Measurements from ENCODE around the gene EXOSC2. TPM values are rescaled to one million over a fixed set of nuclear protein-coding genes. Genes with fewer than 3 reads are reported as not detected.

EXOSC2 gene
- total RNA-seq, 4 donors from 2014 or later: 9.3 to 21.7 (median 12.0) TPM

DNA sequence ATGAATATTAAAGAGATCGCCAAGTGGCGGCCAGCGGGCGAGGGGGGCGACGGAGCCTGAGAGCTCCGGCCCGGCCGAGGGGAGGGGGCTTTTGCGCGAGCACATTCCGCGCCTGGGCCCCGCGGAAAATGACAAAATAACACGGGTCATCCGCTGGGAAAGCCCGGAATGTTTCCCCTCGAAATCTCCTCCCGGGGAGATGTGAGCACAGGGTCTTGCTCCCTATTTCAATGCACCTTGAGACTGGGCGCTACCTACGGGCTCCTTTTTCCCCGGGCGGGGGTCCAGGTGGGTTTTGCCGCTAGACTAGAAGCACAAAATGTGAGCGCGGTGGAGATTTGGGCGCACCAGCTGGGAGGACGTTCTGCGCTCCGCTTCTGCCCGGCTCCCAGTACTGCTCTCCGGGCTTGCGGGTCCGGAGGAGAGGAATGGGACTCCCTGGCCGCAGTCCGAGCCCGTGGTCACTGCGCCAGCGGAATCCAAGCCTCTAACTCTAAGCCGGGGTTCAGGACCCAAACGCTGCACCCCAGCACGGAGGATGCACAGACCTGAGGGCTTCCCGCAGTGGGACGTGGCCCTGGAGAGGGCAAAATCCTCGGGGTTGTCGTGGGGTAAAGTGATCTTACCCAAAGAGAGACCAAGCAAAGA lies 32.0 kb upstream of the EXOSC2 start:
- no peaks in the 10 kb centered on the region for H3K36me3 ChIP-seq
- intact Hi-C loops (cut with DNase I; ENCODE audit: low total_unique reads) (no loop called here), in situ Hi-C loops (cut with MboI; ENCODE audit: low sequenced_read_pairs in 4 of 4) (no loop called here)
- no peak for DNase-seq
- TF ChIP-seq POLR2A (IDR thresholded peaks at IDR 0.05): no peak
- TF ChIP-seq, protein P1, sequence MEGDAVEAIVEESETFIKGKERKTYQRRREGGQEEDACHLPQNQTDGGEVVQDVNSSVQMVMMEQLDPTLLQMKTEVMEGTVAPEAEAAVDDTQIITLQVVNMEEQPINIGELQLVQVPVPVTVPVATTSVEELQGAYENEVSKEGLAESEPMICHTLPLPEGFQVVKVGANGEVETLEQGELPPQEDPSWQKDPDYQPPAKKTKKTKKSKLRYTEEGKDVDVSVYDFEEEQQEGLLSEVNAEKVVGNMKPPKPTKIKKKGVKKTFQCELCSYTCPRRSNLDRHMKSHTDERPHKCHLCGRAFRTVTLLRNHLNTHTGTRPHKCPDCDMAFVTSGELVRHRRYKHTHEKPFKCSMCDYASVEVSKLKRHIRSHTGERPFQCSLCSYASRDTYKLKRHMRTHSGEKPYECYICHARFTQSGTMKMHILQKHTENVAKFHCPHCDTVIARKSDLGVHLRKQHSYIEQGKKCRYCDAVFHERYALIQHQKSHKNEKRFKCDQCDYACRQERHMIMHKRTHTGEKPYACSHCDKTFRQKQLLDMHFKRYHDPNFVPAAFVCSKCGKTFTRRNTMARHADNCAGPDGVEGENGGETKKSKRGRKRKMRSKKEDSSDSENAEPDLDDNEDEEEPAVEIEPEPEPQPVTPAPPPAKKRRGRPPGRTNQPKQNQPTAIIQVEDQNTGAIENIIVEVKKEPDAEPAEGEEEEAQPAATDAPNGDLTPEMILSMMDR (IDR thresholded peaks at IDR 0.05 in 4 of 5, conservative IDR thresholded peaks at IDR 0.05 in 1 of 5): no peak
- peaks cover 13 to 28% of the 10 kb centered on the region in 2 donors for H3K4me1 ChIP-seq
- H3K27ac ChIP-seq: no peak overlapping the region
- peaks cover 87 to 100% (median 98%) of the 10 kb centered on the region in 3 donors for H3K27me3 ChIP-seq
- no peaks in the 10 kb centered on the region for H3K9me3 ChIP-seq
- peak overlapping the region in 3 of 4 donors; percentile 39 to 51 (median 45) for H3K4me3 ChIP-seq
- ATAC-seq: no peak

DNA sequence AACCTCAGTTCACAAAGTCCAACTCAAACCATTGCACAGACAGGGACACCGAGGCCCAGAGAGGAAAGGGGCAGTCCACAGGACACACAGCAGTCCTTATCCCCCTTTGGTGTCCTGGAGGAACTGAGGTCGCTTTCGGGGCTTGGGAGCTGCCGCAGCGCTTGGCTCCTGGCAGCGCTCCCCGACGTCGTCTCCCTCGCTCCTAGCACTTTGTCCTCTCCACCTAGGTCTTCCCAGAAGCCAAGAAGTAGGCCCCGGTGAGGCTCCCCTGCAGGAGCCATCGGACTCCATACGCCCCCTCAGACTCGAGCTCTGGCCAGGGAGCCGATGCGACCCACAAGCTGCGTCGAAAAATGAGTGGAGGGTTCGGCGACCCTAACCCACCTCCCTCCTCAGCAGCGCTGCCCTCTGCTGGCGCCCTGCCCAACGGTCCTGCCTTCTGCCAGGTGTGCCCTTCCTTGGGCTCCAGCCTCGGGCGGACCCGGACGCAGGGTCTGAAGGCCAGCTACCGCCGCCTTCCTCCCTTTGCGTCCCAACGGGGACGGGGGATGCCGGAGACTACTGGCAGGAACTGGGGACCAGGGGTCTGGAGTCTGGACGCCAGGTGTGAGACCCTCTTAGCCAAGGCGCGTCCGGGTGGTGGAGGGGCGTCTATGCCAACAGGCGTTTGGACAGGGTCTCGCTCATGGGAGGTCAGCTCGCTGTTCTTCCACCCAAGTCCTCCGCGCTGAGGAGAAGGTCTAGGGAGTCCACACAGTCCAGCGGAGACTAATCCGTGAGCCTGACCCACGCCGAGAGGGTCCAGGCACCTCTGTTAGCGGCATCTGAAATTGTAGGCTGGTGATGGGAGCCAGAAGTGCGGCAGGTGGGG lies 31.2 kb upstream of the EXOSC2 start:
- intact Hi-C loops (cut with DNase I; ENCODE audit: low total_unique reads): no loop called here
- H3K27ac ChIP-seq: no peak overlapping the region
- no peaks in the 10 kb centered on the region for H3K9me3 ChIP-seq
- peak overlapping the region in 1 of 4 donors; percentile 28 for H3K4me3 ChIP-seq
- no peaks in the 10 kb centered on the region for H3K36me3 ChIP-seq
- no peak for DNase-seq
- TF ChIP-seq POLR2A (IDR thresholded peaks at IDR 0.05): no peak
- TF ChIP-seq, protein P1 (IDR thresholded peaks at IDR 0.05 in 4 of 5, conservative IDR thresholded peaks at IDR 0.05 in 1 of 5): no peak
- peaks cover 82 to 100% (median 99%) of the 10 kb centered on the region in 3 donors for H3K27me3 ChIP-seq
- in situ Hi-C loops (cut with MboI; ENCODE audit: low sequenced_read_pairs in 4 of 4): no loop called here
- ATAC-seq: no peak
- H3K4me1 ChIP-seq: peaks cover 13 to 28% of the 10 kb centered on the region in 2 donors

DNA sequence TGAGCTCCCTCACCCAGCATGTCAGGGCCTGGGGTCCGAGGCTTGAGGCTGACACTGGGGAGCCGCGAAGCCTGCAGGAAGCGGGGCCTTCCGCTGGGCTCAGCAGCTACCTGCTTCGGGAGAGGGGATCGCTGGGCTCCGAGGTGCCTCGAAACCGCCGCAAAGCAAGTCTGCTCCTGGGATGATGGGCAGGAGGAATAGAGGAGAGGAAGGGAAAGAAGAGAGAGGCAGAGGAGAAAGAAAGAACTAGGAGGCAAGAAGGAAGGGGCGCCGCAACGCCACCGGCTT lies 30.7 kb upstream of the EXOSC2 start:
- in situ Hi-C loops (cut with MboI; ENCODE audit: low sequenced_read_pairs in 4 of 4): no loop called here
- Histone ChIP-seq H3K27ac (no peak overlapping the region), H3K4me3 (peak overlapping the region in 1 of 4 donors; percentile 28), H3K4me1 (peaks cover 13 to 28% of the 10 kb centered on the region in 2 donors), H3K27me3 (peaks cover 78 to 100% (median 93%) of the 10 kb centered on the region in 3 donors), H3K36me3 (no peaks in the 10 kb centered on the region), H3K9me3 (no peaks in the 10 kb centered on the region)
- ATAC-seq: no peak
- TF ChIP-seq, protein P1 (IDR thresholded peaks at IDR 0.05 in 4 of 5, conservative IDR thresholded peaks at IDR 0.05 in 1 of 5): no peak
- no peak for TF ChIP-seq POLR2A (IDR thresholded peaks at IDR 0.05)
- DNase-seq: no peak
- intact Hi-C loops (cut with DNase I; ENCODE audit: low total_unique reads): no loop called here

DNA sequence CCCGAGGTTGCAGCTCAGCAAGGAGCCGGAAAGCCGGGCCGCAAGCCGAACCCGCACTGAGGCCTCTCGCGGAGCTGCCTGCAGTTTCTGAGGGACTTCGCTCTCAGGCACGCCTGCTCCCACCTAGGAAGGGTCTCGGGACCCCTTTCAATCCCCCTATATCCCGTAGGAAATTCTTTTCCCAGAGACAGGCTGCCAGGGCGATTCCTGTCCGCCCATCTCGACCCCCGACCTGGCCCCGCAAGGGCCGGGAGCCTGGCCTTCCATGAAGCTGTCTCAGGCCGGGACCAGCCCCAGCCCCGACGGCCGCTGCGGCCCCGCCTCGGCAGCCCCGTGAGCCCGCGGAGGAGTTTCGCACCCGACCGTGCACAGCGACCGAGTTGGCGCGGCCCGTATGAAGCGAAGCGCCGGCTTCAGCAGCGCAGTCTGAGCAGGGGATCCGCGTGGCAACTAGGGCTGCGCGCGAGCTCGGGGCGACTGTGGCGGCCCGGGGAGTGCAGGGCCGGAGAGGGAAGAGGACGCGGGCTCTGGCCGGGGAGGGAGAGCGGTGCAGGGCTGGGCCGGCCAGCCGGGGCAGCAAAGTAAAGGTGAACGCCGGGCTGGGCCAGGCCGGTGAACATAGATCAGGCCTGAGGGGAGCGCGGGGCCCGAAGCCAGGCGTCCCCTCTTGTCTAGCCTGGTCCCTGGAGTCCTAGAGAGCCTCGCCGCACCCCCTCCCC lies 30.2 kb upstream of the EXOSC2 start:
- in situ Hi-C loops (cut with MboI; ENCODE audit: low sequenced_read_pairs in 4 of 4): no loop called here
- DNase-seq (no peak), ATAC-seq (no peak)
- Histone ChIP-seq H3K27me3 (peaks cover 73 to 95% (median 89%) of the 10 kb centered on the region in 3 donors), H3K4me3 (peak overlapping the region in 1 of 4 donors; percentile 28), H3K36me3 (no peaks in the 10 kb centered on the region), H3K9me3 (no peaks in the 10 kb centered on the region), H3K27ac (no peak overlapping the region), H3K4me1 (peaks cover 13 to 28% of the 10 kb centered on the region in 2 donors)
- intact Hi-C loops (cut with DNase I; ENCODE audit: low total_unique reads): no loop called here
- no peak for TF ChIP-seq POLR2A (IDR thresholded peaks at IDR 0.05)
- TF ChIP-seq, protein P1 (IDR thresholded peaks at IDR 0.05 in 4 of 5, conservative IDR thresholded peaks at IDR 0.05 in 1 of 5): no peak

All from gastrocnemius medialis (tissue), 4 donors.